ENCODE measurements around the gene HNRNPCL4. TPM values are rescaled to one million over a fixed set of nuclear protein-coding genes. Genes with fewer than 3 reads are reported as not detected.
"Not testable (repeated sequence)": the region's sequence is repeated elsewhere in the genome, so short reads cannot be mapped to it uniquely, and the experiment has no call there.

Gene HNRNPCL4
- total RNA-seq: not detected

DNA sequence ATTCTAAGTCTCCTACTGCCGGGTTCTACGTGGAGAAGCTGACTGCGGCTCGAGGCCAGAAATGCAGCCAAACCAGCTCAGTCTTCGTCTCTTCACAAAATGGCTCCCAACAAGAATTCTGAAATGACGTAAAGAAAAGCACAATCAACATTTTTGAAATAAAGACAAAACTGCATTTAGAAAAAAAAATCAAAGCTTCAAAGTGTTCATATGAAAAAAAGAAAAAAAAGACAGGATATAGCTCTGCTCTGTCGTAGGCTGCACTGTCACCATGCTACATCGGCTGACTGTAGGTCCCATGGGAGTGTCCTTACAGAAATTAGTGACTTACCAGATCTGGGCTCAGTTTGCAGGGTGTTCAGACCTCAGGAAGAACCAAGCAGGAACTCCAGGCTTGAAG is at the start of gene HNRNPCL4:
Gene HNRNPCL4, minus strand, starts transcription at position 101 of the 400 bp plus-strand sequence. CDS start 164 bp downstream, outside the sequence.
- DNase-seq (ENCODE audit: low spot score): not testable (repeated sequence)

DNA sequence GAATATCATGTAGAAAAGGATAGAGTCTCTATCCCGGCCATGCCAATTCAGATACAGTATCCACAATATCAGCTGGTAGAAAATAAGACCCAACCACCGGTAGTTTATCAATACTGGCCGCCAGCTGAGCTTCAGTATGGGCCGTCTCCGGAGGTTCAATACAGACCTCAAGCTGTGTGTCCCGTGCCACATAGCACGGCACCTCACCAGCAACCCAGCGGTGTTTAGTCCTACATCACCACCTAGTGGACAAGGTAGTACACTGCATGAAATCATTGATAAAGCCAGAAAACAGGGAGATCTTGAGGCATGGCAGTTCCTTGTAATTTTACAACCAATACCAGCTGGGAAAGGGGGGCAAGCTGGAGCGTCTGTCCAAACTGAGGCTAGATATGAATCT is 43.3 kb upstream of the HNRNPCL4 start:
- not testable (repeated sequence) for DNase-seq (ENCODE audit: low spot score)

DNA sequence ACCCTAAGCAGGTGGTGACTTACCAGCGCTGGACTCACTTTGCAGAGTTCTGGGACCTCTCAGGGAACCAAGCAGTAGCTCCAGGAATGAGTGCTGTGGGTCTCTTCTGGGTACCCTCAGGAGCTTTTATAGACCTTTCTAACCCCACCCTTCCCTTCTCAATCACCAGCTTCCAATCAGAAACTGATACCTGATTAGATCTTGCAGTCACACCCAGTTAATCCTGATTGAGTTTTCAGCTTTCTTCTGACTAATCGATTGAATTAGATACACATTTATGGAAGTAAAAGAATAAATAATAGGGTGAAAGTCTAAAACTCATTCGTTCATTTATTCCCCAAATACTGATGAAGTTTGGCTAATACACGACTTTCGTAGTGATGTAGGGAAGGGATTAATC is 35.9 kb upstream of the HNRNPCL4 start, which contains the start of gene PRAMEF13:
Gene PRAMEF13, minus strand, starts transcription at position 101 of the 400 bp plus-strand sequence. CDS start 1,820 bp downstream, outside the sequence.
- not testable (repeated sequence) for DNase-seq (ENCODE audit: low spot score)

DNA sequence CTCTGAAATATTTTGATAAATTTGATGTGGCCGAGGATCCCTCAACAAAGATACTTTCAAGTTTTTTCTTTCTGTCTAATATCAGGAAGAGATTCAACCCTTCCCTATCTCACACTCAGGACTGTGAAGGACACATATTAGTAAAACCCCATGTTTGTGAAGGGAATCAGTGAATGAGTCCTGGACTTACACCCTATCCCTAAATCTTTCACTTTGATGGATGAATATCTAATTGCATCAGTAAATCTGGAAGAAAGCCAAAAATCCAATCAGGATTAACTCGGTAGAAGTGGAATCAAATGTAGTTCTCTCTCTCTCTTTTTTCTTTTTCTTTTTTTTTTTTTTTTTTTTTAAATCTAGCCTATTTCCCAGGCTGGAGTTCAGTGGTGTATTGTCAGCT is 6.1 kb upstream of the HNRNPCL4 start, which contains the start of gene PRAMEF9:
Gene PRAMEF9, plus strand, starts transcription at position 301 of the 400 bp plus-strand sequence. CDS start 3,433 bp downstream, outside the sequence.
- DNase-seq (ENCODE audit: low spot score): not testable (repeated sequence)

DNA sequence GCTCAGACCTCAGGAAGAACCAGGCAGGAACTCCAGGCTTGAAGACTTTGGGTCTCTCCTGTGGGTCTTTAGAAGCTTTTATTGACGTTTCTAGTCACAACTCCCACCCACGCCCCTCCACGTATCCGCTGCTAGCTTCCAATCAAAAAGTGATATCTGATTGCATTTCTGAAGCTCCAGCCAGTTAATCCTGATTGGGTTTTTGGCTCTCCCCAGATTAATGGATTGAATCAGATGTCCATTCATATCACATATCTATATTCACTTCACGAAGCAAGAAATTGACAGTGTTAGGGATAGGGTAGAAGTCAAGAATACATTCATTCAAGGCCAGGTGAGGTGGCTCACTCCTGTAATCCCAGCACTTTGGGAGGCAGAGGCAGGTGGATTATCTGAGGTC is 9.5 kb downstream of the HNRNPCL4 start, which contains the start of gene PRAMEF26:
Gene PRAMEF26, minus strand, starts transcription at position 101 of the 400 bp plus-strand sequence. CDS start 2,914 bp downstream, outside the sequence.
- DNase-seq (ENCODE audit: low spot score): not testable (repeated sequence)

DNA sequence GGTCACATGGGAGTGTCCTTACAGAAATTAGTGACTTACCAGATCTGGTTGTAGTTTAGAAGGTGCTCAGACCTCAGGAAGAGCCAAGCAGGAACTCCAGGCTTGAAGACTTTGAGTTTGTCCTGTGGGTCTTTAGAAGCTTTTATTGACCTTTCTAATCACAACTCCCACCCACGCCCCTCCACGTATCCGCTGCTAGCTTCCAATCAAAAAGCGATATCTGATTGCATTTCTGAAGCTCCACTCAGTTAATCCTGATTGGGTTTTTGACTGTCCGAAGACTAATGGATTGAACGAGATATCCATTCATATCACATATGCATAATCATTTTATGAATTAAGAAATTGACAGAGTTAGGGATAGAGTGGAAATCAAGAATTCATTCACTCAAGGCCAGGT is 48.7 kb downstream of the HNRNPCL4 start, which contains the start of gene HNRNPCL2:
Gene HNRNPCL2, minus strand, starts transcription at position 101 of the 400 bp plus-strand sequence. CDS start 454 bp downstream, outside the sequence.
- not testable (repeated sequence) for DNase-seq (ENCODE audit: low spot score)

Other genes starting within 250 kb of the HNRNPCL4 start
- not detected for gene PRAMEF7, start 249.0 kb downstream of the HNRNPCL4 start, total RNA-seq
- not detected for gene PRAMEF6, start 218.1 kb downstream of the HNRNPCL4 start, total RNA-seq
- not detected for gene PRAMEF27, start 109.1 kb downstream of the HNRNPCL4 start, total RNA-seq
- gene HNRNPCL3, start 104.9 kb downstream of the HNRNPCL4 start, total RNA-seq: not detected
- gene PRAMEF25, start 94.9 kb downstream of the HNRNPCL4 start, total RNA-seq: not detected
- gene HNRNPCL2, start 48.8 kb downstream of the HNRNPCL4 start, total RNA-seq: not detected
- gene PRAMEF26, start 9.6 kb downstream of the HNRNPCL4 start, total RNA-seq: not detected
- gene PRAMEF9, start 6.2 kb upstream of the HNRNPCL4 start, total RNA-seq: not detected
- not detected for gene PRAMEF13, start 35.8 kb upstream of the HNRNPCL4 start, total RNA-seq
- not detected for gene PRAMEF18, start 60.5 kb upstream of the HNRNPCL4 start, total RNA-seq
- not detected for gene PRAMEF5, start 88.6 kb upstream of the HNRNPCL4 start, total RNA-seq
- not detected for gene PRAMEF8, start 119.5 kb upstream of the HNRNPCL4 start, total RNA-seq
- not detected for gene PRAMEF33, start 137.9 kb upstream of the HNRNPCL4 start, total RNA-seq
- gene PRAMEF15, start 149.9 kb upstream of the HNRNPCL4 start, total RNA-seq: not detected
- not detected for gene PRAMEF14, start 181.5 kb upstream of the HNRNPCL4 start, total RNA-seq
- gene PRAMEF19, start 206.3 kb upstream of the HNRNPCL4 start, total RNA-seq: not detected
- not detected for gene PRAMEF17, start 224.0 kb upstream of the HNRNPCL4 start, total RNA-seq
- gene PRAMEF20, start 244.8 kb upstream of the HNRNPCL4 start, total RNA-seq: not detected